Muscle of leg (tissue), 11 donors: Measurements from ENCODE around the gene EPB41. TPM values are rescaled to one million over a fixed set of nuclear protein-coding genes. Genes with fewer than 3 reads are reported as not detected.

ENCODE experiments used
- DNase-seq: peaks from one replicate; pipeline ENCODE4 v3.0.0; 2013
- H3K27ac ChIP-seq: one replicate; pipeline ENCODE4 v1.5.1; 2013; ENCODE audit warnings: mild to moderate bottlenecking, low read length, control low read depth
- H3K27me3 ChIP-seq: one replicate; pipeline ENCODE4 v1.6.1; 2013; ENCODE audit warnings: low read length; ENCODE audit not compliant: control insufficient read depth, insufficient read depth
- H3K36me3 ChIP-seq: one replicate; pipeline ENCODE4 v1.6.1; 2013; ENCODE audit warnings: low read length; ENCODE audit not compliant: control insufficient read depth, insufficient read depth
- H3K4me1 ChIP-seq: one replicate; pipeline ENCODE4 v1.6.1; 2013; ENCODE audit warnings: low read length; ENCODE audit not compliant: control insufficient read depth, insufficient read depth
- H3K4me3 ChIP-seq: one replicate; pipeline ENCODE4 v1.5.1; 2013; ENCODE audit warnings: low read length, control low read depth
- H3K9me3 ChIP-seq: replicated peaks from 2 replicates; pipeline ENCODE4 v1.6.1; 2013; ENCODE audit warnings: low read depth, low read length; ENCODE audit not compliant: control insufficient read depth
- WGBS: methylation state at CpG from one replicate; pipeline ENCODE4 v1.1.5; 2013; ENCODE audit warnings: missing lambda C conversion rate; ENCODE audit not compliant: insufficient coverage; 5-methylcytosine and 5-hydroxymethylcytosine counted together
- polyA plus RNA-seq, 8 donors: library from polyadenylated mRNA; unstranded; fragments of 120-200 nt; gene quantifications; one replicate each; pipeline versions ENCODE4 v1.2.1 to v1.2.3, GENCODE V29; 2013; ENCODE audit warnings: inconsistent platforms in 1 of 8, low replicate concordance in 1 of 8; ENCODE audit not compliant: insufficient read length in 8 of 8, insufficient read depth in 1 of 8
- total RNA-seq: library from RNA; stranded (reverse); fragments of 120-200 nt; gene quantifications from one replicate; pipeline ENCODE4 v1.2.4, GENCODE V29; 2013

Gene EPB41
- total and polyA plus RNA-seq, 9 donors, result 7.2 to 14.3 (median 9.5) TPM

DNA sequence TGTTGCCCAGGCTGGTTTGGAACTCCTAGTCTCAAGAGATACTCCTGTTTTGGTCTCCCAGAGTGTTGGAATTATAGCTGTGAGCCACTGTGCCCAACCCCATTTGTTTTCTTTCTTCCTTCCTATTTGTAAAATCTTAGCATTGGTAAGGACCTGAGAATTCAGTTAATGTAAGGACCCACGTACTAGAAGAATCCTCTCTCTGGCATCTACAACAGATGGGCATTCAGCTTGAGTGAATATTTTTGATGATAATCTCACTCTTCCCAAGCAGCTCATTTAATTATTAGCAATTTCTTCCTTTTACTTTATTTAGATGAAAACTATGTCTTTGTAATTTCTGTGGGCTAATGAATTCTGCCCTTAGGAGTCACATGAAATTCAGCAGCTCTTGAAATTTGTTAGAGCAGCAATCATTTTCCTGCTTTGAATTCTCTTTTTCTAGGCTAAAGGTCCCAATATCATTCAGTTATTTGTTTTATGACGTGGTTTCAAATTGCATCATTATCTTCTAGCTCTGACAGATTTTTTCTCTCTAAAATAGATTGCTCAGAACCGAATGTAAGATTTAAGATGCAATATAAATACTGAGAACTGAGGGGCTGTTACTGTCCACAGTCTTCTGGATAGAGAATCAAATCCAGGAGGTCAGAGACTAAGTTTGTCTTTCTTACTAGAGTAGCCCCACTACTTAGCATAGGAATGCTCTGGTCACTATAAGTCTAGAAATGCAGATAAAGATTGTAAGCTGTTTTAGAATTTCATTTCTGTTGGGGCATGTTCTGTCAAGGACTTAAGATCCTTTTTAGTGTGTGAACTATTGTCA, 59.4 kb downstream of the EPB41 start:
- H3K9me3 ChIP-seq, result no peaks in the 10 kb centered on the region
- no peaks in the 10 kb centered on the region for H3K27me3 ChIP-seq
- peak overlapping the region; percentile 47 for H3K27ac ChIP-seq
- H3K4me3 ChIP-seq, result no peak overlapping the region
- no CpG with 5 or more reads among the region's 3 CpGs for WGBS
- peak; percentile 9 for DNase-seq
- H3K4me1 ChIP-seq, result no peaks in the 10 kb centered on the region
- no peaks in the 10 kb centered on the region for H3K36me3 ChIP-seq

DNA sequence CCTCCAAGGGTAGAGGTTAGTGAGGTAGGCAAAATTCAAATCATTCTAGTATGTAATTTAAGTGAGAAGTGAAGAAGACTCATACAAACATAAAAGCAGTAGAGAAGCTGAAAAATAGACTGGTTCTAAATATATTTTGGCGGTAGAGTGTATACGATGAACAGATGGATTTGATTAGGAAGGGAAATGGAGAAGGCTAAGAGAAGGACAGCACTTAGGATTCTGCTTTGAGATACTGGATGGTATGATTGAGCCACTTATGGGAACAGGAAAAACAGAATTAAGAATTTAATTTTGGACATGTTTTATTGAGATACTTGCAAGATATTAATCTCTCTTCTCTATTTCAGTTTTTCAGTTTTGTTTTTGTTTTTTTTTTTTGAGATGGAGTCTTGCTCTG, 60.1 kb downstream of the EPB41 start:
- Histone ChIP-seq H3K4me1 (no peaks in the 10 kb centered on the region), H3K9me3 (no peaks in the 10 kb centered on the region), H3K4me3 (no peak overlapping the region), H3K27ac (peak overlapping the region; percentile 47), H3K27me3 (no peaks in the 10 kb centered on the region), H3K36me3 (no peaks in the 10 kb centered on the region)
- peak; percentile 62 for DNase-seq
- WGBS, result 20% methylated on average over 1 of the region's 2 CpGs

DNA sequence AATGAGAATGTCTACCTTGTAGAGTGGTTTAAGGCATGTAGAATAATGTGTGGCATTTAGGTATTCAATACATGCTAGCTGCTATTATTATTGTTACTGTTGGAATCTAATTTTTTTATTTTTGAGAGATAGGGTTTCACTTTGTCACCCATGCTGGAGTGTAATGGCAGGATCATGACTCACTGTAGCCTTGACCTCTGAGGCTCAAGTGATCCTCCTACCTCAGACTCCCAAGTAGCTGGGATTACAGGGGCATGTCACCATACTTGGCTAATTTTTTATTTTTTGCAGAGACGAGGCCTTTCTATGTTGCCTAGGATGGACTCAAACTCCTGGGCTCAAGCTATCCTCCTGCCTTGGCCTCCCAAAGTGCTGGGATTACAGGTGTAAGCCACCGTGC, 61.9 kb downstream of the EPB41 start:
- no peak overlapping the region for H3K4me3 ChIP-seq
- H3K9me3 ChIP-seq, result no peaks in the 10 kb centered on the region
- 75% methylated on average over 1 of the region's 2 CpGs for whole genome bisulfite sequencing
- no peak overlapping the region for H3K27ac ChIP-seq
- H3K27me3 ChIP-seq, result no peaks in the 10 kb centered on the region
- no peak for DNase-seq
- H3K4me1 ChIP-seq, result no peaks in the 10 kb centered on the region
- H3K36me3 ChIP-seq, result no peaks in the 10 kb centered on the region

DNA sequence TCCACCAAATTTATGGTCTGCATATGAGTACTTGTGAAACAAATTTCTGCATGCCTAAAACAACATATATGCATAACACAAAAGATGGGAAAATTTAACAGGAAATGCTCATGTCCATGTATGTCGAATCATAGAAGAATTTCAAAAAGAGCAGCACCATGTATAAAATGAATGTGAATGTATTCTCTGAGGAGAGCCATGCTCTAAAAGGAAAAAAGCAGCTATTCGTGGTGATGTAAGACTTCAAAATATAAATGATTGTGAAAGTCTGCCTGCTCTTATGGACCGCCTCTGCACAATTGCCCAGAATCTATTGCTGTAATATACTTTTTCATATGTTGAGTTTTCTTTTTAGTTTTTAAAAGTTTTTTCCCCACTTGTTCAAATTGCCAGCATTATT, 66.8 kb downstream of the EPB41 start:
- H3K27ac ChIP-seq, result no peak overlapping the region
- no CpG with 5 or more reads among the region's 3 CpGs for WGBS
- DNase-seq, result no peak
- H3K4me3 ChIP-seq, result no peak overlapping the region
- no peaks in the 10 kb centered on the region for H3K4me1 ChIP-seq
- H3K27me3 ChIP-seq, result no peaks in the 10 kb centered on the region
- H3K36me3 ChIP-seq, result no peaks in the 10 kb centered on the region
- peaks cover 10% of the 10 kb centered on the region for H3K9me3 ChIP-seq

DNA sequence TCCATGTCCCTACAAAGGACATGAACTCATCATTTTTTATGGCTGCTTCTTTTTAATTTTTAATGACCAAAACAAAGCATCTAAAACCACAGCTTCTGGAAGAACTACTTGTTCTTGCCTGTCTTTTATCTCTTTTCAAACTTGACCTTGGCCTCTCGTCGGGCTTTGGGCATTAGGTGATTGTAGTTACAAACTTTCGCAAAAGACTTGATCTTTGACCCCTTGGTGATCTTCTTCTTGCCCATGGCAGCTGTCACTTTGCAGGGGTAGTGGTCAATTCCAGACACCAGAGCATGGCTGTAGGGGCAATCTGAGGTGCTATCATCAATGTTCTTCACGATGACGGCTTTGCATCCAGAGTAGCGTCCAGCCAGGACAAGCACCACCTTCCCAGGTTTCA, 67.8 kb downstream of the EPB41 start:
- Histone ChIP-seq H3K27ac (no peak overlapping the region), H3K36me3 (no peaks in the 10 kb centered on the region), H3K4me3 (no peak overlapping the region), H3K9me3 (peaks cover 10% of the 10 kb centered on the region), H3K27me3 (no peaks in the 10 kb centered on the region), H3K4me1 (no peaks in the 10 kb centered on the region)
- no peak for DNase-seq
- 97% methylated on average over 6 of the region's 6 CpGs for WGBS

DNA sequence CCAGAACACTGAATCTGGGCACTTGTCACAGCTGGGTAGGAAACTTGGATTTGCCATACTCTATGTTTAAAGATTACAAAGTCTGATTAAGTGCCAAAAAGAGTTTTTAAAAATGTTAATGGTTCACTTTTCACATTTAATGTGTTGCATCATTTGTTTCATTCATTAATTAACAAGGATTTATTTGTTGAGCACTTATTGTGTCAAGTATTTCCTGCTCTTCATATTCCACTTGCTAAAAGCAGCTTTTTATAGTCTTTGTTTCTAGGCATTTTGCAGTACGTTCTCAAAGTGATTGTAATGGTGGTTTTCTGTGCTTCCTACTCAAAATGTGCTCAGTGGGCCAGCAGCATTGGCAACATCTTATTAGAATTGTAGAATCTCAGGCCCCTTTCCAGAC, 68.7 kb downstream of the EPB41 start:
- H3K4me3 ChIP-seq, result no peak overlapping the region
- WGBS, result no CpG with 5 or more reads among the region's 1 CpG
- no peak for DNase-seq
- H3K27ac ChIP-seq, result no peak overlapping the region
- no peaks in the 10 kb centered on the region for H3K4me1 ChIP-seq
- no peaks in the 10 kb centered on the region for H3K27me3 ChIP-seq
- peaks cover 10% of the 10 kb centered on the region for H3K9me3 ChIP-seq
- no peaks in the 10 kb centered on the region for H3K36me3 ChIP-seq

DNA sequence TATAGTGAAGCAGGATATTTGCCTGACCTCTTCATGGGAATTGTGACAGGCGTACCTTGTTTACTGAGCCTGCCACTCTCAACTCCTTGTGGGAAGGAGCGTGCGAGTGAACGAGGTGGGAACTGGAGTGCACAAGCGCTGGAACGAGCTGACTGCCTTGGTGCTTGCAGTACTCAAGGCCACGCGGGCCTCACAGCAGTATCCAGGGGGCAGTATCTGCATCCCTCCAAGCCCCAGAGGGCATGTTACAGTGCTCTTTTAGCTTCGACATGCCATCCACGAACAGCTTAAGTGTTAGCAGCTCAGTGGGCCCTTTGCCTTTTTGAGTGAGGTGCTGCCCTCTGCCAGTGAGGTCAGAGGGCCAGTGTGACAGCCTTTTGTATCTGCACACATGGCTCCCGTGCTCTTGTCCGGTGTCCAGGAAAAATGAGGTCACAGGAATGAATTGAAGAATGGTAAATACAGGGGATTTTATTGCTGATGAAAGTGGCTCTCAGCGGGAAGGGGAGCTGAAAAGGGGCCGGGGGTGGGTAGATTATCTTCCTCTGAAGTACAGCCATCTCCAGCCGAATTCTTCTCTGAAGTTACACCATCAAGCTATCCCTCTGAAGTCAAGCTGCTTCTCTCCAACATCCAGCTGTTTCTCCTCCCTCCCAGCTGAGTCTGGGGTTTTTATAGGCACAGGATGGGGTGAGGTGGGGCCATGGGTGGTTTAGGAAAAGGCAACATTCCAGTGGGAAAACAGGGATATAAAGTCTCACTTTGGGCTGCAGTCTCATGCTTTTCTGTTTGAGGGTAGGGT, 69.3 kb downstream of the EPB41 start:
- DNase-seq, result no peak
- Histone ChIP-seq H3K36me3 (no peaks in the 10 kb centered on the region), H3K9me3 (peaks cover 10% of the 10 kb centered on the region), H3K4me1 (no peaks in the 10 kb centered on the region), H3K27me3 (no peaks in the 10 kb centered on the region), H3K27ac (no peak overlapping the region), H3K4me3 (no peak overlapping the region)
- WGBS, result 94% methylated on average over 12 of the region's 15 CpGs

DNA sequence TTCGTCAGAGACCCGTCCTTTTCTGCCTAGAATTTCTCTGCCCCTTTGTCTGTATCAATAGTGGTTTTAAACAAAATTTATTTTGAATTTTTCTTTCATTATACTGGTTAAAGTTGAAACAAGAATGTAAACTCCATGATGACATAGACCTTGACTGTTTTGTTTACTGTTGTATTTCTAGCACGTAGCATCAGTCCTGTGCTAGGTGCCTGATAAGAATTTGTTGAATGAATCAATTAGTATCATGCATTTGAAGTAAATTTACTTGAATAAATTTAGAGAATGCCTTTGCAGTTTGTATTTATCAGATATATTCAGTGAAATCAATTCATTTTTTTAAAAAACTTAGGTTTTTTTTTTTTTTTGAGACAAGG, 69.9 kb downstream of the EPB41 start:
- Histone ChIP-seq H3K4me3 (no peak overlapping the region), H3K4me1 (no peaks in the 10 kb centered on the region), H3K36me3 (no peaks in the 10 kb centered on the region), H3K9me3 (peaks cover 10% of the 10 kb centered on the region), H3K27me3 (no peaks in the 10 kb centered on the region), H3K27ac (no peak overlapping the region)
- WGBS, result no CpG with 5 or more reads among the region's 3 CpGs
- DNase-seq, result no peak

DNA sequence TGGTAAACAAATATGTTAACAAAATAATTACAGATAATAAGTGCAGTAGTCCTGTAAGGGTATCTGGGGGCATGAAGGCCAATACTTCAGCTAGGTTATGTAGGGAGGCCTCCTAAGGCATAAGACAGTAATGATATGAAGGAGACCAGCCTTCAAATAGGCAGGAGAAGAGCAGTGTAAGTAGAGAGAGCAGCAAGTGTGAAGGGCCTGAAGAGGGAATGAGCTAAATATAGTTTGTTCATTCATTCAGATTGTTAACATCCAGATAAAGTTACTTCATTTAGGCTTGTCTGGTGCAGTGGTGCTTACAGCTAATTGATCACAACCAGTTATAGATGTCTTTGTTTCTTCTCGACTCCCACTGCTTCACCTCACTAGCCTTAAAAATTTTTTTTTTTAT, 71.1 kb downstream of the EPB41 start:
- no peak overlapping the region for H3K27ac ChIP-seq
- no CpG with 5 or more reads among the region's 1 CpG for WGBS
- H3K4me3 ChIP-seq, result no peak overlapping the region
- H3K36me3 ChIP-seq, result no peaks in the 10 kb centered on the region
- H3K9me3 ChIP-seq, result peaks cover 10% of the 10 kb centered on the region
- H3K27me3 ChIP-seq, result no peaks in the 10 kb centered on the region
- no peaks in the 10 kb centered on the region for H3K4me1 ChIP-seq
- DNase-seq, result peak; percentile 15

DNA sequence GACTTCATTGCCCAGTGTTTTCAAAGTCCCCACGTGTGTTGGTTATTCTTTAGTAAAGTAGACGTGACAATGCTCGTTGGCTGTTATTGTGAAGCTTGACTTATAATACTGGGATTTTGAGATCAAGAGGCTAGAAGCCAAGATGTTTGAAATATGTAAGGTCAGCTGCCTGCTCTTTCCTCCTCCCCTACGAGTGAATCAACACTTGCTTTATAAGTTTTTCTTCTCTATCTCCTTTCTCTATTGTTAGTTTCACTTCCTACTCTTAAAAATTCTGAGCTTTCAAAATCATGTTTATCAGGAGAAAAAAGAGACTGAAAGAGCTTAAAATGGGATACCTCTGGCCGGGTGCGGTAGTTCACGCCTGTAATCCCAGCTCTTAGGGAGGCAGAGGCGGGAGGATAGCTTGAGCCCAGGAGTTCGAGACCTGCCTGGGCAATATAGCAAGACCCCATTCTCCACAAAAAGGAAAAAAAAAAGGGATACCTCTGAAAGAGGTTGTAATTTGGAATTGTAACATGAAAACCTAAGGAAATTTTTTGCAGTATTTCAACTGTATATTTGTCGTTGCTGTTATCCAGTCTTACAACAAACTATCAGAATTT, 72.0 kb downstream of the EPB41 start:
- Histone ChIP-seq H3K27me3 (no peaks in the 10 kb centered on the region), H3K27ac (no peak overlapping the region), H3K9me3 (peaks cover 10% of the 10 kb centered on the region), H3K4me3 (no peak overlapping the region), H3K4me1 (no peaks in the 10 kb centered on the region), H3K36me3 (no peaks in the 10 kb centered on the region)
- WGBS, result 82% methylated on average over 3 of the region's 10 CpGs
- DNase-seq, result no peak
